A673 (cell line): ENCODE measurements around the gene PCDHAC2. TPM values are rescaled to one million over a fixed set of nuclear protein-coding genes. Genes with fewer than 3 reads are reported as not detected.
A peak's percentile ranks its signal among the peaks of the same experiment; 100 is the strongest.

Experiments
- BruUV-seq: library from RNA; stranded (reverse); fragments of 400-500 nt; replicated peaks from 2 replicates; lab custom pipeline; 2021; lab: Mats Ljungman, UMichigan
- CTCF ChIA-PET: fragments of 300-600 bp; sonication (Branson Sonifier 250); formaldehyde crosslinking; loops from one replicate; lab custom pipeline; 2022; ENCODE audit warnings: antibody characterized with exemption; lab: Charles Lee
- POLR2A ChIA-PET: fragments of 300-600 bp; sonication (Branson Sonifier 250); formaldehyde crosslinking; loops from one replicate; lab custom pipeline; 2022; ENCODE audit warnings: antibody characterized with exemption; ENCODE audit not compliant: low non-redundant PET; lab: Charles Lee
- DNase-seq: peaks from one replicate; pipeline ENCODE4 v3.0.0-alpha.2; 2015; ENCODE audit warnings: low spot score
- H3K27ac ChIP-seq: fragments of 200-600 bp; sonication (generic); 2 replicates; pipeline ENCODE4 v1.5.1; 2016; ENCODE audit warnings: mixed run types, low read depth, mild to moderate bottlenecking, mixed read lengths, antibody characterized with exemption, low read length; ENCODE audit not compliant: poor library complexity, severe bottlenecking
- H3K27me3 ChIP-seq: fragments of 200-600 bp; sonication (generic); replicated peaks from 2 replicates; pipeline ENCODE4 v1.6.1; 2017; ENCODE audit warnings: mixed run types, low read depth, mild to moderate bottlenecking, mixed read lengths, antibody characterized with exemption, low read length; ENCODE audit not compliant: insufficient read depth, poor library complexity
- H3K36me3 ChIP-seq: fragments of 200-600 bp; sonication (generic); 2 replicates; pipeline ENCODE4 v1.6.1; 2016; ENCODE audit warnings: mixed run types, mild to moderate bottlenecking, mixed read lengths, antibody characterized with exemption, low read length; ENCODE audit not compliant: insufficient read depth, poor library complexity, severe bottlenecking
- H3K4me1 ChIP-seq: fragments of 200-600 bp; sonication (generic); 2 replicates; pipeline ENCODE4 v1.6.1; 2017; ENCODE audit warnings: mixed run types, mild to moderate bottlenecking, mixed read lengths, antibody characterized with exemption, low read length; ENCODE audit not compliant: insufficient read depth, poor library complexity, severe bottlenecking
- H3K4me3 ChIP-seq: fragments of 200-600 bp; sonication (generic); 2 replicates; pipeline ENCODE4 v1.5.1; 2016; ENCODE audit warnings: low read depth, mixed run types, mild to moderate bottlenecking, mixed read lengths, low read length; ENCODE audit not compliant: poor library complexity, severe bottlenecking
- H3K9me3 ChIP-seq: fragments of 200-600 bp; sonication (generic); 2 replicates; pipeline ENCODE4 v1.6.1; 2016; ENCODE audit warnings: mixed run types, low read depth, mild to moderate bottlenecking, mixed read lengths, antibody characterized with exemption, low read length; ENCODE audit not compliant: poor library complexity, severe bottlenecking
- EZH2 ChIP-seq: fragments of 200-600 bp; sonication (generic); IDR thresholded peaks from 2 replicates; pipeline ENCODE4 v1.6.1; 2017; ENCODE audit warnings: borderline replicate concordance, low read depth, mild to moderate bottlenecking, mixed read lengths, antibody characterized with exemption, low read length; ENCODE audit not compliant: poor library complexity, severe bottlenecking
- intact Hi-C: fragments of 100-400 bp; cut with micrococcal nuclease; formaldehyde crosslinking; loops from one replicate; pipeline ENCODE4 v1.10.0; 2022; ENCODE audit not compliant: unreplicated experiment
- total RNA-seq: library from RNA; stranded (reverse); gene quantifications from 2 replicates; pipeline ENCODE4 v1.2.3, GENCODE V29; 2021
- TF ChIP-seq, protein P1 (sequence below): fragments of 300-800, 200-600 bp; sonication (generic); conservative IDR thresholded peaks from 2 replicates; pipeline ENCODE4 v1.5.1; 2017; ENCODE audit warnings: low read depth, mild to moderate bottlenecking, antibody characterized with exemption, low read length, moderate library complexity, mixed read lengths

PCDHAC2 gene
- total RNA-seq, 1 experiment from 2014 or later: 6.8 TPM

- TF ChIP-seq, protein P1, sequence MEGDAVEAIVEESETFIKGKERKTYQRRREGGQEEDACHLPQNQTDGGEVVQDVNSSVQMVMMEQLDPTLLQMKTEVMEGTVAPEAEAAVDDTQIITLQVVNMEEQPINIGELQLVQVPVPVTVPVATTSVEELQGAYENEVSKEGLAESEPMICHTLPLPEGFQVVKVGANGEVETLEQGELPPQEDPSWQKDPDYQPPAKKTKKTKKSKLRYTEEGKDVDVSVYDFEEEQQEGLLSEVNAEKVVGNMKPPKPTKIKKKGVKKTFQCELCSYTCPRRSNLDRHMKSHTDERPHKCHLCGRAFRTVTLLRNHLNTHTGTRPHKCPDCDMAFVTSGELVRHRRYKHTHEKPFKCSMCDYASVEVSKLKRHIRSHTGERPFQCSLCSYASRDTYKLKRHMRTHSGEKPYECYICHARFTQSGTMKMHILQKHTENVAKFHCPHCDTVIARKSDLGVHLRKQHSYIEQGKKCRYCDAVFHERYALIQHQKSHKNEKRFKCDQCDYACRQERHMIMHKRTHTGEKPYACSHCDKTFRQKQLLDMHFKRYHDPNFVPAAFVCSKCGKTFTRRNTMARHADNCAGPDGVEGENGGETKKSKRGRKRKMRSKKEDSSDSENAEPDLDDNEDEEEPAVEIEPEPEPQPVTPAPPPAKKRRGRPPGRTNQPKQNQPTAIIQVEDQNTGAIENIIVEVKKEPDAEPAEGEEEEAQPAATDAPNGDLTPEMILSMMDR: peak; percentile 98
- no peak for TF ChIP-seq EZH2
- ChIA-PET CTCF (interaction anchor here (0.6 to 3.0 kb wide), 6 partner anchors 51 to 114 kb away, joined by 3 to 67 read pairs (median 8); no protein-coding TSS in a partner anchor), POLR2A (interaction anchor here (0.7 to 1.0 kb wide), 2 partner anchors 40 to 78 kb away, joined by 4 to 7 read pairs; no protein-coding TSS in a partner anchor)
- peaks cover 6% of the 10 kb centered on the region for H3K4me1 ChIP-seq
- peak overlapping the region; percentile 73 for H3K4me3 ChIP-seq
- no peaks in the 10 kb centered on the region for H3K36me3 ChIP-seq
- no TSS peak for BruUV-seq
- no peaks in the 10 kb centered on the region for H3K27me3 ChIP-seq
- peak; percentile 95 for DNase-seq
- peak overlapping the region; percentile 47 for H3K27ac ChIP-seq
- H3K9me3 ChIP-seq: no peaks in the 10 kb centered on the region
- intact Hi-C loops: loop anchor here (1.0 kb wide), 1 partner anchor 114 kb away; no protein-coding TSS in a partner anchor
These were observed 39.6 kb upstream of the PCDHAC2 start for GRCh38 chr5:140926443-140927227.

- Histone ChIP-seq H3K4me3 (peak overlapping the region; percentile 73), H3K27me3 (no peaks in the 10 kb centered on the region), H3K36me3 (no peaks in the 10 kb centered on the region), H3K9me3 (no peaks in the 10 kb centered on the region), H3K4me1 (peaks cover 6% of the 10 kb centered on the region), H3K27ac (peak overlapping the region; percentile 47)
- CTCF ChIA-PET: interaction anchor here (0.6 to 3.0 kb wide), 4 partner anchors 51 to 113 kb away, joined by 6 to 67 read pairs (median 8); no protein-coding TSS in a partner anchor
- BruUV-seq: no TSS peak
- intact Hi-C loops: no loop called here
- peak; percentile 16 for DNase-seq
- POLR2A ChIA-PET: interaction anchor here (0.7 kb wide), 1 partner anchor 41 kb away, joined by 7 read pairs; no protein-coding TSS in a partner anchor
- TF ChIP-seq EZH2: no peak
- TF ChIP-seq, protein P1: no peak
These were observed 39.1 kb upstream of the PCDHAC2 start for GRCh38 chr5:140927228-140927573.

DNA sequence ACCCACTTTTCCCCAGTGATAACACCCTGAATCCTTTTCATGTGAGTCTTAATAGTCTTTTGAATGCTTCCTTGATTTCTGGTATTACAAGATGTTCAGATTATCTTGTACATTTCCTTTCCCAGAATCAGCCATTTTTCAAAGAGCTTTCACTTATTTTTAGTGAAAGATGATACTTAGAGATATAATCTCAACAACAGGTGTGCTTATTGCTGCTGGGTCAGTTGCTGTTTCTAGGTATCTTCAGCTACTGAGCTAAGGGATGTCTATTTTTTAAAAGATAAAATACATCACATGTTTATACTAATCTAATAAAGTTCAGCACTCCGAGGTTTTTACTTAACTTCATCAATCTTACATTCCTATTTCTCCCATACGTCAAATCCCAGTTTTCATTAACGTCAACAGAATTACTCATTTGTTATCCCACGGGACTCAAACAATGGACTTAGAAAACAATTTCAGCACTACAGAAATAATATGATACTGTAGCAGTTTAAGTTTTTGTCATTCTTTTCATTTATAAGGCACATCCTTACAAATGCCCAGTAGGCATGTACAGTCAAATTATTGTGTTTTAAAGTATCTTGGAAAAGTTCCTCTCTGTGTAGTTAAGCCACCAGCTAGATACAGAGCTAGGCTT, 31.2 kb upstream of the PCDHAC2 start:
- no peaks in the 10 kb centered on the region for H3K4me1 ChIP-seq
- no peak overlapping the region for H3K4me3 ChIP-seq
- no TSS peak for BruUV-seq
- no peaks in the 10 kb centered on the region for H3K9me3 ChIP-seq
- DNase-seq: no peak
- ChIA-PET CTCF (interaction anchor here (0.6 kb wide), 1 partner anchor 257 kb away, joined by 3 read pairs; no protein-coding TSS in a partner anchor), POLR2A (no interaction called here)
- H3K27ac ChIP-seq: no peak overlapping the region
- TF ChIP-seq EZH2: no peak
- TF ChIP-seq, protein P1: no peak
- intact Hi-C loops: no loop called here
- no peaks in the 10 kb centered on the region for H3K36me3 ChIP-seq
- no peaks in the 10 kb centered on the region for H3K27me3 ChIP-seq
